Glutamatergic neuron (in vitro differentiated cells): ENCODE measurements around the gene CCDC50. TPM values are rescaled to one million over a fixed set of nuclear protein-coding genes. Genes with fewer than 3 reads are reported as not detected.

Source experiments
- DNase-seq: peaks from one replicate; pipeline ENCODE4 v3.0.0; 2022
- H3K27ac Mint-ChIP-seq: one replicate; pipeline ENCODE4 v1.8.0; 2020; ENCODE audit warnings: mild to moderate bottlenecking, mixed read lengths, inconsistent platforms; ENCODE audit not compliant: unreplicated experiment
- H3K27me3 Mint-ChIP-seq: one replicate; pipeline ENCODE4 v1.8.0; 2020; ENCODE audit warnings: mild to moderate bottlenecking, moderate library complexity, mixed read lengths, inconsistent platforms; ENCODE audit not compliant: unreplicated experiment
- H3K36me3 Mint-ChIP-seq: one replicate; pipeline ENCODE4 v1.8.0; 2020; ENCODE audit warnings: mild to moderate bottlenecking, mixed read lengths, inconsistent platforms; ENCODE audit not compliant: unreplicated experiment
- H3K4me1 Mint-ChIP-seq: one replicate; pipeline ENCODE4 v1.8.0; 2020; ENCODE audit warnings: mild to moderate bottlenecking, low read depth, mixed read lengths, inconsistent platforms; ENCODE audit not compliant: unreplicated experiment
- H3K4me3 Mint-ChIP-seq: one replicate; pipeline ENCODE4 v1.8.0; 2020; ENCODE audit warnings: mild to moderate bottlenecking, mixed read lengths, inconsistent platforms; ENCODE audit not compliant: unreplicated experiment
- H3K9me3 Mint-ChIP-seq: one replicate; pipeline ENCODE4 v1.8.0; 2020; ENCODE audit warnings: mild to moderate bottlenecking, moderate library complexity, mixed read lengths, inconsistent platforms; ENCODE audit not compliant: unreplicated experiment
- CTCF ChIP-seq: fragments of 200-600 bp; sonication (generic); IDR thresholded peaks from one replicate; pipeline ENCODE4 v1.5.0; 2021; ENCODE audit not compliant: partially characterized antibody, unreplicated experiment
- total RNA-seq: library from RNA; stranded (reverse); fragmentation: NEBNext Ultra II Directional; extraction: Animal tissue kit (Norgen Biotek cat#: 25700); gene quantifications from one replicate; pipeline ENCODE4 v1.2.1, GENCODE V29; 2021; ENCODE audit not compliant: unreplicated experiment

Gene CCDC50
- total RNA-seq, 1 donor from 2014 or later = 144 TPM

DNA sequence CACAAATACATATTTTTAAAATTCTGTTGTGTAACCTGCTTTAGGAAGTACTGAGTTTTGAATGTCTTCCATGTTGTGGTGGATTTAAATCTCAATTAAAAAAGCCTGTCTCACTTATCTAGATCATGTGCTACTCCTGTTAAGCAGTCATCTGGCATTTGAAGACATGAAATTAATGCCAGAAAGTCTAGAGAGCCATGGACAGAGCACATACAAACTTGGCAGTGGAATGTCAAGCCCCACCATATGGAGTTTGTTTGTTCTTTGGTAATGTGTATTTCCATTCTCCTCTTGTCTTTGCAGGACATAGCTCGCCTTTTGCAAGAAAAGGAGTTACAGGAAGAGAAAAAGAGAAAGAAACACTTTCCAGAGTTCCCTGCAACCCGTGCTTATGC is 40.4 kb downstream of the CCDC50 start:
- Mint-ChIP-seq H3K27ac (no peak overlapping the region), H3K9me3 (no peaks in the 10 kb centered on the region), H3K27me3 (no peaks in the 10 kb centered on the region), H3K4me3 (no peak overlapping the region), H3K36me3 (no peaks in the 10 kb centered on the region), H3K4me1 (peaks cover 16% of the 10 kb centered on the region)
- no peak for TF ChIP-seq CTCF
- no peak for DNase-seq

GRCh38 chr3:191372122-191372521 is 42.9 kb downstream of the CCDC50 start:
- Mint-ChIP-seq H3K9me3 (peaks cover 1% of the 10 kb centered on the region), H3K4me1 (peaks cover 17% of the 10 kb centered on the region), H3K36me3 (peaks cover 10% of the 10 kb centered on the region), H3K4me3 (no peak overlapping the region), H3K27ac (no peak overlapping the region), H3K27me3 (no peaks in the 10 kb centered on the region)
- no peak for TF ChIP-seq CTCF
- no peak for DNase-seq

GRCh38 chr3:191373327-191373726 is 44.1 kb downstream of the CCDC50 start:
- Mint-ChIP-seq H3K4me1 (peaks cover 11% of the 10 kb centered on the region), H3K36me3 (peaks cover 10% of the 10 kb centered on the region), H3K4me3 (no peak overlapping the region), H3K27me3 (no peaks in the 10 kb centered on the region), H3K9me3 (peaks cover 1% of the 10 kb centered on the region), H3K27ac (no peak overlapping the region)
- no peak for TF ChIP-seq CTCF
- DNase-seq = no peak

DNA sequence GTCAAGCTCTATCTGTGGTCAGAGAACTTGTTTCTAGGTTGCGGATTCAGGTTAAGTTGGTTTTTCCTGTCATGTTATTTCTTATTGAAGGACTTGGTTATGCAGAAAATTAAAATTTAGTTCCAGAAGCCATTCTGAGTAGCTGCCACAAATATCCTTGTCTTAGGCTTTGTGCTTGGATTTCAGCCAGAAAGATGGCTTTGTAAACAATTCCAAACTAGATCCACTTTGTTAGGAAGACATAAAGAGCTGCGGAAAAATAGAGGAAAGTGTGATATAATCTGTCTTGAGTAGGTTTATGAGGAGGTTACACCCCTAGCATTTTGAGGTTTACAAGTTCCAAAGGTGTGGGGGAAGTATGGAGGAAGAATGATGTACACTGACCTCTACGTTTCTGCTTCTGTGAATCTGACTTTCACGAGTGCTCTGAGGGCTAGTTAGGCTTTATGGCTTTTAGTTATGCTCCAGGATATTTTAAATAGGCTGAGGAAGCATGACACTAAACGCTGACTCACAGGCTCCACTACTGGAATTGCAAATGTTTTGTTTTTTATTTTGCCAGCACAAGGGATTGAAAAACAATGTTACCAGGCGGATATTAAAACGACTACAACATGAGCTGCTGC is 47.4 kb downstream of the CCDC50 start:
- H3K27me3 Mint-ChIP-seq = no peaks in the 10 kb centered on the region
- peak overlapping the region; percentile 10 for H3K27ac Mint-ChIP-seq
- no peak for TF ChIP-seq CTCF
- DNase-seq = no peak
- H3K36me3 Mint-ChIP-seq = peaks cover 10% of the 10 kb centered on the region
- H3K4me3 Mint-ChIP-seq = no peak overlapping the region
- peaks cover 1% of the 10 kb centered on the region for H3K9me3 Mint-ChIP-seq
- H3K4me1 Mint-ChIP-seq = peaks cover 3% of the 10 kb centered on the region

GRCh38 chr3:191378142-191378812 is 49.1 kb downstream of the CCDC50 start:
- peaks cover 10% of the 10 kb centered on the region for H3K4me1 Mint-ChIP-seq
- no peak overlapping the region for H3K27ac Mint-ChIP-seq
- no peak overlapping the region for H3K4me3 Mint-ChIP-seq
- H3K27me3 Mint-ChIP-seq = no peaks in the 10 kb centered on the region
- no peak for TF ChIP-seq CTCF
- peaks cover 1% of the 10 kb centered on the region for H3K9me3 Mint-ChIP-seq
- peaks cover 10% of the 10 kb centered on the region for H3K36me3 Mint-ChIP-seq
- DNase-seq = no peak
